ENCODE measurements around the gene MARCO.

DNA sequence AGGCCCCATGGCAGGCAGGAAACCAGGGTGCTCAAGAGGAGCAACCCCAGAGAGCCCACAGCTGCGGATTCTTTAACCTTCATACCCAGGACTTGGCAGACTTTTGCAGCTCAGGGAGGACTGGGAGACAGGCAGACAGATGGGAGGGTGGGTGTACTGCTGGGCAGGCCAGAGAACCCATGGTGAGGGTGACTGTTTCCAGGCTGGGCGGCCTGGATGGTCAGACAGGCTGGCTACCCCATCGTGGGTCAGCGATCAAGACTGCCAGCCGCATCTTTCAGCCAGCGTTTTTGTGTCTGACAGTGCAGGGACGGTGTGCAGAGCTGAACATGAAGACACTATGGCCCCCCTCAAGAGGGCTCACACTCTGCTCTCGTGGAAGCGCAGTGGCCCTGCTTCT, 82.2 kb downstream of the MARCO start:
- TF ChIP-seq, protein P1, sequence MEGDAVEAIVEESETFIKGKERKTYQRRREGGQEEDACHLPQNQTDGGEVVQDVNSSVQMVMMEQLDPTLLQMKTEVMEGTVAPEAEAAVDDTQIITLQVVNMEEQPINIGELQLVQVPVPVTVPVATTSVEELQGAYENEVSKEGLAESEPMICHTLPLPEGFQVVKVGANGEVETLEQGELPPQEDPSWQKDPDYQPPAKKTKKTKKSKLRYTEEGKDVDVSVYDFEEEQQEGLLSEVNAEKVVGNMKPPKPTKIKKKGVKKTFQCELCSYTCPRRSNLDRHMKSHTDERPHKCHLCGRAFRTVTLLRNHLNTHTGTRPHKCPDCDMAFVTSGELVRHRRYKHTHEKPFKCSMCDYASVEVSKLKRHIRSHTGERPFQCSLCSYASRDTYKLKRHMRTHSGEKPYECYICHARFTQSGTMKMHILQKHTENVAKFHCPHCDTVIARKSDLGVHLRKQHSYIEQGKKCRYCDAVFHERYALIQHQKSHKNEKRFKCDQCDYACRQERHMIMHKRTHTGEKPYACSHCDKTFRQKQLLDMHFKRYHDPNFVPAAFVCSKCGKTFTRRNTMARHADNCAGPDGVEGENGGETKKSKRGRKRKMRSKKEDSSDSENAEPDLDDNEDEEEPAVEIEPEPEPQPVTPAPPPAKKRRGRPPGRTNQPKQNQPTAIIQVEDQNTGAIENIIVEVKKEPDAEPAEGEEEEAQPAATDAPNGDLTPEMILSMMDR (IDR thresholded peaks at IDR 0.05): no peak
- no peak for TF ChIP-seq EZH2 (IDR thresholded peaks at IDR 0.05; ENCODE audit: borderline replicate concordance, insufficient read depth, low read depth, low read length, poor library complexity, severe bottlenecking)

All from B cell (primary cell).